B cell (primary cell): ENCODE results near the gene CERS1. TPM values are rescaled to one million over a fixed set of nuclear protein-coding genes. Genes with fewer than 3 reads are reported as not detected.

Experiments
- ATAC-seq: fragments of 200-7000 bp; cut with Tn5 transposase; one replicate; pipeline ENCODE4 v1.10.0; 2021; ENCODE audit warnings: low read depth, mild to moderate bottlenecking, moderate number of reproducible peaks, moderate library complexity
- CTCF ChIA-PET: fragments of 350-600 bp; sonication (Branson Sonifier 250); formaldehyde crosslinking; loops from one replicate; lab custom pipeline; 2021; ENCODE audit warnings: antibody characterized with exemption, inconsistent platforms; lab: Charles Lee
- POLR2A ChIA-PET: fragments of 350-600 bp; sonication (Branson Sonifier 250); formaldehyde crosslinking; loops from one replicate; lab custom pipeline; 2021; ENCODE audit warnings: antibody characterized with exemption; lab: Charles Lee
- DNase-seq: peaks from one replicate; pipeline ENCODE4 v3.0.0; 2013
- H2AFZ ChIP-seq: 2 replicates; pipeline ENCODE4 v1.6.1; 2012; ENCODE audit warnings: mild to moderate bottlenecking, low read depth, low read length; ENCODE audit not compliant: insufficient read depth, poor library complexity, severe bottlenecking
- H3K27ac ChIP-seq, 2 donors: 1 replicate in 1 of 2; 2 replicates in 1 of 2; pipeline ENCODE4 v1.5.1; 2012 to 2013; ENCODE audit warnings: low read length in 2 of 2, mild to moderate bottlenecking in 2 of 2, moderate library complexity in 1 of 2
- H3K27me3 ChIP-seq, 4 experiments: fragments of 200-600 bp in 1 of 4; sonication (generic) in 1 of 4; replicated peaks in 1 of 4; 1 replicate in 2 of 4; 2 replicates in 2 of 4; pipeline versions ENCODE4 v1.6.1 to v1.7.0; 2013 to 2016; ENCODE audit warnings: low read length in 3 of 4, mild to moderate bottlenecking in 2 of 4, mixed read lengths in 1 of 4, moderate library complexity in 1 of 4; ENCODE audit not compliant: insufficient read depth in 4 of 4, control insufficient read depth in 3 of 4; ENCODE audit errors: control extremely low read depth in 1 of 4
- H3K36me3 ChIP-seq, 2 experiments: replicated peaks in 1 of 2; 1 replicate in 1 of 2; 2 replicates in 1 of 2; pipeline versions ENCODE4 v1.6.1 to v1.7.1; 2013; ENCODE audit warnings: low read length in 1 of 2; ENCODE audit not compliant: insufficient read depth in 2 of 2, control insufficient read depth in 1 of 2; ENCODE audit errors: control extremely low read depth in 1 of 2, extremely low read depth in 1 of 2
- H3K4me1 ChIP-seq, 2 donors: fragments of 200-600 bp in 1 of 2; sonication (generic) in 1 of 2; 1 replicate in 1 of 2; 2 replicates in 1 of 2; pipeline versions ENCODE4 v1.5.1 to v1.6.1; 2013 to 2017; ENCODE audit warnings: low read length in 2 of 2; ENCODE audit not compliant: control insufficient read depth in 2 of 2, insufficient read depth in 2 of 2
- H3K4me2 ChIP-seq: replicated peaks from 2 replicates; pipeline ENCODE3; 2012; ENCODE audit warnings: mild to moderate bottlenecking, low read depth, low read length; ENCODE audit not compliant: poor library complexity, severe bottlenecking
- H3K4me3 ChIP-seq, 5 experiments: fragments of 200-600 bp in 1 of 5; sonication (generic) in 1 of 5; 1 replicate in 3 of 5; 2 replicates in 2 of 5; pipeline versions ENCODE4 v1.5.1 to v1.7.0; 2011 to 2016; ENCODE audit warnings: low read length in 4 of 5, mild to moderate bottlenecking in 4 of 5, low read depth in 2 of 5, control low read depth in 1 of 5, moderate library complexity in 1 of 5; ENCODE audit not compliant: insufficient read depth in 1 of 5; ENCODE audit errors: control extremely low read depth in 1 of 5, extremely low read depth in 1 of 5
- H3K79me2 ChIP-seq: fragments of 200-600 bp; sonication (generic); one replicate; pipeline ENCODE4 v1.6.0; 2016; ENCODE audit warnings: low read length; ENCODE audit not compliant: control insufficient read depth, insufficient read depth
- H3K9ac ChIP-seq: fragments of 200-600 bp; sonication (generic); 2 replicates; pipeline ENCODE4 v1.6.1; 2017; ENCODE audit warnings: mild to moderate bottlenecking, low read length, moderate library complexity
- H3K9me3 ChIP-seq, 3 donors: one replicate each; pipeline versions ENCODE4 v1.6.1 to v1.7.1; 2013; ENCODE audit warnings: low read length in 2 of 3; ENCODE audit not compliant: control insufficient read depth in 2 of 3, insufficient read depth in 1 of 3; ENCODE audit errors: control extremely low read depth in 1 of 3
- H4K20me1 ChIP-seq: 2 replicates; pipeline ENCODE4 v1.6.0; 2012; ENCODE audit warnings: mild to moderate bottlenecking, low read length; ENCODE audit not compliant: insufficient read depth, control insufficient read depth, poor library complexity, severe bottlenecking
- H3K27ac Mint-ChIP-seq: one replicate; pipeline ENCODE4 v1.8.0; 2021; ENCODE audit warnings: mixed read lengths
- H3K27me3 Mint-ChIP-seq: one replicate; pipeline ENCODE4 v1.8.0; 2021; ENCODE audit warnings: mixed read lengths
- H3K4me1 Mint-ChIP-seq: one replicate; pipeline ENCODE4 v1.8.0; 2021; ENCODE audit warnings: mixed read lengths
- H3K4me3 Mint-ChIP-seq: one replicate; pipeline ENCODE4 v1.8.0; 2021; ENCODE audit warnings: mixed read lengths
- H3K9me3 Mint-ChIP-seq: one replicate; pipeline ENCODE4 v1.8.0; 2022; ENCODE audit warnings: mixed read lengths; ENCODE audit not compliant: insufficient read depth
- CTCF ChIP-seq: fragments of 200-600 bp; IDR thresholded peaks from one replicate; pipeline ENCODE4 v1.8.0; 2022; ENCODE audit warnings: antibody characterized with exemption, mild to moderate bottlenecking
- EZH2 ChIP-seq: IDR thresholded peaks from 2 replicates; pipeline ENCODE4 v1.6.1; 2012; ENCODE audit warnings: borderline replicate concordance, low read depth, mild to moderate bottlenecking, moderate library complexity, low read length; ENCODE audit not compliant: insufficient read depth, poor library complexity, severe bottlenecking
- WGBS: methylation state at CpG from one replicate; pipeline ENCODE4 v1.1.5; 2013; ENCODE audit warnings: missing lambda C conversion rate; ENCODE audit not compliant: insufficient coverage; 5-methylcytosine and 5-hydroxymethylcytosine counted together
- intact Hi-C: fragments of 100-400 bp; cut with micrococcal nuclease; formaldehyde crosslinking; loops from one replicate; pipeline ENCODE4 v1.10.0; 2022
- polyA plus RNA-seq: library from polyadenylated mRNA; depleted of rRNA; stranded (reverse); fragments of >200 nt; gene quantifications from 2 replicates; pipeline ENCODE4 v1.2.3, GENCODE V29; 2012
- total RNA-seq, 2 donors: library from RNA; stranded (reverse); fragments of 120-200 nt in 1 of 2; gene quantifications; 1 replicate in 1 of 2; 2 replicates in 1 of 2; pipeline versions ENCODE4 v1.2.3 to v1.2.4, GENCODE V29; 2013 to 2022

Gene CERS1
- total and polyA plus RNA-seq, 2 donors (not counting 1 experiment from before 2014, with no cell fraction given): not detected

DNA sequence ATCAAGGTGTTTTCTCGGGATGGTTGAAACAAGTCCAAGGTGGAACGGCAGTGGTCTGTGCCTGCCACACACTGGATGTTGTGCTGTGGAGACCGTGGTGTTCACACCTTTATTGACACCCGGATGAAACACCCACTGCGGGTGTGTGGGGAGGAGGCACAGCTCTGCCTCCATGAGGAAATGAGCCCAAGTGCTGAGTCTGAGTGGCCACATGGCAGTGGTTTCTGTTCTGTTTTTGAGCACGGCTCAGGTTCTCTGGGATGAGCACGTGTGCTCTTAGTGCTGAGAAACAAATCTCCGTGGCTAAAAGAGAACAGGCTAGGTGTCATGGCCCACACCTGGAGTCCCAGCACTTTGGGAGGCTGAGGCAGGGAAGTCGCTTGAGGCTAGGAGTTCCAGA is 34.7 kb downstream of the CERS1 start:
- Histone ChIP-seq H3K27me3 (no peaks in the 10 kb centered on the region), H3K4me1 (peaks cover 2 to 17% of the 10 kb centered on the region in 2 donors), H3K9ac (no peak overlapping the region), H2AFZ (no peak overlapping the region), H3K27ac (no peak overlapping the region), H3K4me3 (no peak overlapping the region), H3K36me3 (peaks cover 0 to 89% of the 10 kb centered on the region in 2 experiments), H4K20me1 (peaks cover 56% of the 10 kb centered on the region), H3K79me2 (no peaks in the 10 kb centered on the region), H3K4me2 (no peak overlapping the region), H3K9me3 (no peaks in the 10 kb centered on the region)
- Mint-ChIP-seq H3K27me3 (no peaks in the 10 kb centered on the region), H3K27ac (peak overlapping the region; percentile 63), H3K9me3 (no peaks in the 10 kb centered on the region), H3K4me3 (no peak overlapping the region), H3K4me1 (peaks cover 9% of the 10 kb centered on the region)
- no peak for TF ChIP-seq CTCF
- TF ChIP-seq EZH2: no peak
- ATAC-seq (peak; percentile 61), DNase-seq (peak; percentile 60)
- 76% methylated on average over 8 of the region's 9 CpGs for WGBS
- POLR2A ChIA-PET: no interaction called here
- intact Hi-C loops: no loop called here
- CTCF ChIA-PET: interaction anchor here (0.6 to 2.6 kb wide), 2 partner anchors 14 to 680 kb away, joined by 3 to 8 read pairs; no protein-coding TSS in a partner anchor

DNA sequence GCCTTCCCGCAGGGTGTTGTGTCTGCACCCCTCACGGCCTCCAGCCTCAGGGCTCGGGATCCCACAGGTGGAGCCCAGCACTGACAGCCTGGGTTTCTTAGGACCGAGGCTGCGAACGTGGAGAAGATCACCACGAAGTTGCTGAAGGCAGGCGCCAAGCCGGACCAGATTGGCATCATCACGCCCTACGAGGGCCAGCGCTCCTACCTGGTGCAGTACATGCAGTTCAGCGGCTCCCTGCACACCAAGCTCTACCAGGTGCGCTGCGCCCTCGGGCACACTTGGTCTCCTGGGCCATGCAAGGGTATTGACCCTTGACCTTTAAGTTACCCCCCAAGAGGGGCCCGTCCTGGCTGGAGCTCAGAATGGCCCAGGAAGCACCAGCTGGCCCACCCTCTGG is 35.2 kb downstream of the CERS1 start:
- DNase-seq: no peak
- Histone ChIP-seq H4K20me1 (peaks cover 56% of the 10 kb centered on the region), H3K4me3 (no peak overlapping the region), H3K27ac (no peak overlapping the region), H3K27me3 (no peaks in the 10 kb centered on the region), H3K36me3 (peaks cover 0 to 89% of the 10 kb centered on the region in 2 experiments), H3K79me2 (peaks cover under 1% of the 10 kb centered on the region), H2AFZ (no peak overlapping the region), H3K4me1 (peaks cover 2 to 17% of the 10 kb centered on the region in 2 donors), H3K9me3 (no peaks in the 10 kb centered on the region), H3K9ac (no peak overlapping the region), H3K4me2 (no peak overlapping the region)
- H3K27me3 Mint-ChIP-seq: no peaks in the 10 kb centered on the region
- no peaks in the 10 kb centered on the region for H3K9me3 Mint-ChIP-seq
- H3K4me1 Mint-ChIP-seq: peaks cover 9% of the 10 kb centered on the region
- TF ChIP-seq CTCF (no peak), EZH2 (no peak)
- POLR2A ChIA-PET: no interaction called here
- intact Hi-C loops: no loop called here
- H3K4me3 Mint-ChIP-seq: no peak overlapping the region
- WGBS: 94% methylated on average over 17 of the region's 17 CpGs
- peak overlapping the region; percentile 63 for H3K27ac Mint-ChIP-seq
- CTCF ChIA-PET: interaction anchor here (2.6 kb wide), 1 partner anchor 13 kb away, joined by 8 read pairs; no protein-coding TSS in a partner anchor
- no peak for ATAC-seq
